Renal cortex interstitium (tissue), 11 donors: Measurements from ENCODE around the gene CDKN2C. TPM values are rescaled to one million over a fixed set of nuclear protein-coding genes. Genes with fewer than 3 reads are reported as not detected.
"Not testable (repeated sequence)": the region's sequence is repeated elsewhere in the genome, so short reads cannot be mapped to it uniquely, and the experiment has no call there.

Source experiments
- DNase-seq, 11 donors: peaks; one replicate each; pipeline ENCODE4 v3.0.0-alpha.2; 2013; ENCODE audit warnings: low read depth in 9 of 11, low spot score in 4 of 11; ENCODE audit errors: extremely low read depth in 1 of 11
- polyA plus RNA-seq, 3 donors: library from polyadenylated mRNA; unstranded; fragments of 120-200 nt; gene quantifications; one replicate each; pipeline ENCODE4 v1.2.1, GENCODE V29; 2013; ENCODE audit not compliant: insufficient read length in 3 of 3

Gene CDKN2C
- polyA plus RNA-seq, 3 donors, result 8.5 to 11.5 (median 9.4) TPM

- DNase-seq, result not testable (repeated sequence)
Measured at GRCh38 chr1:50999375-50999774, 29.3 kb downstream of the CDKN2C start.

DNA sequence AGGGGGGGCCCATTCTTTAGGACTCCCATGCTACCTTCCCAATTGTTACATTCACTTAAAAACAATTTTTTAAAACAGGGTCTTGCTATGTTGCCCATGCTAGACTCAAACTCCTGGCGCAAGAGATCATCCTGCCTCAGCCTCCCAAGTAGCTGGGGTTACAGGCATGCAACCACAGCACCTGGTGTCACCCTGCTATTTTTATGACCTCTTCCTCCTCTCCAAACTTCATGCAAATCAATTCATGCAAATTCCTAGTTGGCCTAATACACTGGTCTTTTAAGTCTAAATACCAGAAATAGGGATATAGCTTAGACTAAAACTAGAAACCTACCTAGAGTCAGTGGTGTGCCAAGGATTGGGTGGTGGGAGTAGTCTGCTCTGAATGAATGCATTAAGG is 30.1 kb downstream of the CDKN2C start:
- no peak for DNase-seq

GRCh38 chr1:51000651-51001050 is 30.6 kb downstream of the CDKN2C start:
- no peak for DNase-seq

DNA sequence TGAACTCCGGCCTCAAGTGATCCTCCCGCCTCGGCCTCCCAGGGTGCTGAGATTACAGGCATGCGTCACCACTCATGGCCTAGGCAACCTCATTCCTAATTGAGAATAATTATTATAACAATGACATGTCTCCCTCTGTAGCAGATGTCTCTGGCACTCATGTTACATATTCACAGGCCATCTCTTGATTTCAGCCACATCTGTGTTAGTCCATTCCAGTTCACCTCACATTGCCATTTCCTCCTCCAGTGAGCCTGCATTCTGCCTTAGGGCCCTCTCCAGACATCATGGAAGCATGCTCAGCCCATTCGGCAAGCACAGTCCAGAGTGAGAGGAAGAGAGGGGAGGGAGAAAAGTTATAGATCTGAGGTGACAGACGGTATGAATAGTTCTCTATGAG is 32.5 kb downstream of the CDKN2C start:
- DNase-seq, result no peak

- not testable (repeated sequence) for DNase-seq
Measured at GRCh38 chr1:51005549-51005948, 35.5 kb downstream of the CDKN2C start.

DNA sequence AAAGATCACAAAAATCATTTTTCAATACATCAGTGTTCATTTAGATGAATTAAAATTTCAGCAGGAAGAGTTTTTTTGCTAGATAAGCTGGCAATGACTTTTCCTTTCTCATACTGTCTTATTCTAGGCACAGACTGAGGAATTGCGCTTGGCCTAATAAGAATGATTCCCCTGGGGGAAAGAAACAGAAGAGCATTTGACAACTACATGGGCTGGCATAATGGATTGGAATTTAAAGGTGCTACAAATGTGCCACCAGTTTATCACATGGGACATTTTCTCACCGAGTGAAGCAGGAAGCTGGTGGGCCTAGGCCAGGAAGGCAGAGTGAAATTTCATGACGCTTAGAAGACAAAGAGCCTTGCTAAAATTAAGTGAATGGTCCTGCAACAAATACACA is 39.3 kb downstream of the CDKN2C start:
- no peak for DNase-seq

DNA sequence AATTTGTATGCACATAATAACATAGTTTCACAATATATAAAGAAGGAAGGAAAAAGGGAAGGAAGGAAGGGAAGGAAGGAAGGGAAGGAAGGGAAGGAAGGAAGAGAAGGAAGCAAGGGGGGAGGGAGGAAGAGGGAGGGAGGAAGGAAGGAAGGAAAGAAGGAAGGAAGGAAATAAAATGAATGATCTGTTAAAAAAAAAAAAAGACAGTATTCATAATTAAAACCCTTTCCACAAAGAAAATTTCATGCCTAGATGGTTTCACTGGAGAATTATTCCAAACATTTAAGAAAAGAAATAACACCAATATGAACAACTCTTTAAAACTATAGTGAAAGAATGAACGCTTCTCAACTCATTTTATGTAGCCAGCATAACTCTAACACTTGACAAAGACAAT is 44.8 kb downstream of the CDKN2C start:
- no peak for DNase-seq

DNA sequence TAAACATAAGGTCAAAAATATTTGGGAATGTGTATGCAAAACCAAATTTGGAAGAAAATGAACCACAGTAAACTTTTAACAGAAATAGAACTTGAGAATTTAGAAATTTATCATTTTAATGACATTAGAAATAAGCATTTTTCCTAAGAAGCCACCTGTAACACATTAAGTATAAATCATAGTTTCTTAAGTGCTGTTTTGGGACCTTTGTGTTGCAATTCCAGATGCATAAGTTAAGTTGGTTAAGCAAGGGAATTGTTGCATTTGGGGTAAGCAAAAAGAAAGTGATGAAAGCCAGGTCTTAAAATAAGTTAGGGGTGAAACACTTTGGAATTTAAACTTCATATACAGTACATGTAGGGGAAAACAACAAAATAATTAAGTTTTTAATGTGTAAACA is 49.8 kb downstream of the CDKN2C start:
- no peak for DNase-seq

Other genes with a start within 250 kb of the CDKN2C start
- 10 to 100 TPM; 52.6 to 71.8 (median 65.6) TPM for gene FAF1, start 10.0 kb upstream of the CDKN2C start, polyA plus RNA-seq
- gene C1orf185, start 132.0 kb downstream of the CDKN2C start, polyA plus RNA-seq, result not detected